C1 segment of cervical spinal cord (tissue), 14 donors: Measurements from ENCODE around the gene KIF21A.
"Not testable (repeated sequence)": the region's sequence is repeated elsewhere in the genome, so short reads cannot be mapped to it uniquely, and the experiment has no call there.

Experiments used
- DNase-seq, 14 donors: peaks; one replicate each; lab custom pipeline; 2025; lab: John Stamatoyannopoulos, UW

The KIF21A gene

GRCh38 chr12:39343665-39344064 is 99.3 kb downstream of the KIF21A start:
- no peak for DNase-seq

GRCh38 chr12:39341761-39342160 is 101.2 kb downstream of the KIF21A start:
- DNase-seq: no peak

- no peak for DNase-seq
Observed at GRCh38 chr12:39341179-39341578, 101.7 kb downstream of the KIF21A start.

- no peak for DNase-seq
Observed at GRCh38 chr12:39332661-39333175, 110.2 kb downstream of the KIF21A start.

- no peak for DNase-seq
Observed at GRCh38 chr12:39331539-39332261, 111.2 kb downstream of the KIF21A start.

- DNase-seq: no peak
Observed at GRCh38 chr12:39329876-39330275, 113.0 kb downstream of the KIF21A start.

GRCh38 chr12:39329018-39329417 is 113.9 kb downstream of the KIF21A start:
- no peak for DNase-seq

GRCh38 chr12:39327965-39328364 is 115.0 kb downstream of the KIF21A start:
- no peak for DNase-seq

- DNase-seq: no peak
Observed at GRCh38 chr12:39327510-39327909, 115.4 kb downstream of the KIF21A start.

GRCh38 chr12:39319180-39319579 is 123.7 kb downstream of the KIF21A start:
- no peak for DNase-seq

- no peak for DNase-seq
Observed at GRCh38 chr12:39314547-39314946, 128.4 kb downstream of the KIF21A start.

- DNase-seq: no peak
Observed at GRCh38 chr12:39309516-39309915, 133.4 kb downstream of the KIF21A start.

- no peak for DNase-seq
Observed at GRCh38 chr12:39301422-39301821, 141.5 kb downstream of the KIF21A start.

GRCh38 chr12:39300799-39301198 is 142.1 kb downstream of the KIF21A start:
- no peak for DNase-seq

- DNase-seq: no peak
Observed at GRCh38 chr12:39297891-39298290, 145.0 kb downstream of the KIF21A start.

- DNase-seq: no peak
Observed at GRCh38 chr12:39296496-39296895, 146.4 kb downstream of the KIF21A start.

GRCh38 chr12:39295593-39295992 is 147.3 kb downstream of the KIF21A start:
- DNase-seq: not testable (repeated sequence)

- no peak for DNase-seq
Observed at GRCh38 chr12:39294715-39295114, 148.2 kb downstream of the KIF21A start.

GRCh38 chr12:39292125-39292630 is 150.7 kb downstream of the KIF21A start:
- no peak for DNase-seq

- DNase-seq: no peak
Observed at GRCh38 chr12:39287817-39288216, 155.1 kb downstream of the KIF21A start.

GRCh38 chr12:39287409-39287808 is 155.5 kb downstream of the KIF21A start:
- no peak for DNase-seq

- no peak for DNase-seq
Observed at GRCh38 chr12:39278426-39278825, 164.5 kb downstream of the KIF21A start.

- DNase-seq: no peak
Observed at GRCh38 chr12:39277416-39277815, 165.5 kb downstream of the KIF21A start.
